ENCODE data around the gene FGD6.

The FGD6 gene

DNA sequence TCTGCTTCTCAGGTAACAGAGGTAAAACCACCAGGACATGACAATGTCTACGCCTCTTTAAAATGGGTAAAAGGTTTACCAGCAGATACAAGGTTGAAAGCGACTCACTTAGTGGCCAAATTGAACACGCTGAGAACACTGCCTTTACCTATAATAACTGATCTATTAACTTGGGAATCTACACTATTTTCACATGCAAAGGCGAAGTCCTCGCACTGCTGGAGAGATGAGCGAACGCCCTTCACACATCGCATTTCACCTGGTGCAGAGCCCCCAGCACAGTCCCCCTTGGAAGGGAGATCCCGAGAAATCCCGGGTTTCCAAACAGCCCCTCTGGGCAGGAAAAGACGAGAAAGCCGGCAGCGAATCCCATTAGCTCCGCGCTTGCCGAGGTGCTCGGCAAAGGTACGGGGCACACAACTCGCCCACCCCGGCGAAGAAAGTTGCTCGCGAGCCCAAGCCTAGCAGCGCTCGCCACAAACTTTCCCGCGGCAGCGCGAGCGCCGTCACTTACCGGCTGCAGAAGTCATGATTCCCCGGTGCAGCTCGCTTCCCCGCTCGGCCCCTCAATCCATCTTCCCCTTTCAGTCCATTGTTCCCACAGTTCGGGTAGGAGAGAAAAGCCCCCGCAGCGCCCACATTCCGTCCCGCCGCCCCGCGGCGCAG, 423 bp downstream of the FGD6 start:
- H3K36me3 ChIP-seq (ENCODE audit: control insufficient read depth, insufficient read depth, low read length, severe bottlenecking): no peaks in the 10 kb centered on the region
- DNase-seq (ENCODE audit: low read depth): no peak
- no peaks in the 10 kb centered on the region for H3K9me3 ChIP-seq (ENCODE audit: control insufficient read depth, low read length)
- H3K4me3 ChIP-seq (ENCODE audit: low read length): peak overlapping the region; percentile 100
- H3K27me3 ChIP-seq (replicated peaks; ENCODE audit: control insufficient read depth, insufficient read depth, low read length): no peaks in the 10 kb centered on the region
- H3K4me1 ChIP-seq (ENCODE audit: control insufficient read depth, insufficient read depth, low read length): peaks cover 22% of the 10 kb centered on the region
- H3K9ac ChIP-seq (ENCODE audit: low read length): peak overlapping the region; percentile 99

GRCh38 chr12:95215949-95216348, 1.3 kb downstream of the FGD6 start:
- Histone ChIP-seq H3K36me3 (ENCODE audit: control insufficient read depth, insufficient read depth, low read length, severe bottlenecking) (no peaks in the 10 kb centered on the region), H3K9me3 (ENCODE audit: control insufficient read depth, low read length) (no peaks in the 10 kb centered on the region), H3K4me3 (ENCODE audit: low read length) (peak overlapping the region; percentile 100), H3K27me3 (replicated peaks; ENCODE audit: control insufficient read depth, insufficient read depth, low read length) (no peaks in the 10 kb centered on the region), H3K4me1 (ENCODE audit: control insufficient read depth, insufficient read depth, low read length) (peaks cover 22% of the 10 kb centered on the region), H3K9ac (ENCODE audit: low read length) (peak overlapping the region; percentile 99)
- DNase-seq (ENCODE audit: low read depth): peak; percentile 86

GRCh38 chr12:95214466-95214865, 2.8 kb downstream of the FGD6 start:
- H3K27me3 ChIP-seq (replicated peaks; ENCODE audit: control insufficient read depth, insufficient read depth, low read length): no peaks in the 10 kb centered on the region
- H3K4me3 ChIP-seq (ENCODE audit: low read length): no peak overlapping the region
- H3K9me3 ChIP-seq (ENCODE audit: control insufficient read depth, low read length): no peaks in the 10 kb centered on the region
- peaks cover 20% of the 10 kb centered on the region for H3K4me1 ChIP-seq (ENCODE audit: control insufficient read depth, insufficient read depth, low read length)
- no peaks in the 10 kb centered on the region for H3K36me3 ChIP-seq (ENCODE audit: control insufficient read depth, insufficient read depth, low read length, severe bottlenecking)
- no peak for DNase-seq (ENCODE audit: low read depth)
- H3K9ac ChIP-seq (ENCODE audit: low read length): no peak overlapping the region

GRCh38 chr12:95213928-95214327, 3.3 kb downstream of the FGD6 start:
- no peak overlapping the region for H3K9ac ChIP-seq (ENCODE audit: low read length)

DNA sequence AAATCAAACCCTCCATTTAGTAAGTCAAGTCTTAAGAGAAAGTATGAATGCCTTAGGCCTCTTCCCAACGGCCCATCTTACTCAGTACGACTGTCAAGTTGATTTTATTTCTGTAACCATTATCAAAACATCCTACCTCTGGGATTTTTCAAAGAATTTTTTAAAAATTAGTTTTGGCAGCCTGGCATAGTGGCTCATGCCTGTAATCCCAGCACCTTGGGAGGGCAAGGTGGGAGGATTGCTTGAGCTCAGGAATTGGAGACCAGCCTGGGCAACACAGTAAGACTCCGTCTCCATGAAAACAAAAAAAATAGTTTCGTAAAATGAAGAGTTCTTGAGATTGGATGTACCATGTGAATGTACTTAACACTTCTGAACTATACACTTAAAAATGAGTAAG, 4.1 kb downstream of the FGD6 start:
- Histone ChIP-seq H3K36me3 (ENCODE audit: control insufficient read depth, insufficient read depth, low read length, severe bottlenecking) (no peaks in the 10 kb centered on the region), H3K4me1 (ENCODE audit: control insufficient read depth, insufficient read depth, low read length) (peaks cover 13% of the 10 kb centered on the region), H3K9me3 (ENCODE audit: control insufficient read depth, low read length) (no peaks in the 10 kb centered on the region), H3K27me3 (replicated peaks; ENCODE audit: control insufficient read depth, insufficient read depth, low read length) (no peaks in the 10 kb centered on the region), H3K9ac (ENCODE audit: low read length) (no peak overlapping the region), H3K4me3 (ENCODE audit: low read length) (no peak overlapping the region)
- no peak for DNase-seq (ENCODE audit: low read depth)

More at GRCh38 chr12:95213928-95214327, 3.3 kb downstream of the FGD6 start:
- Histone ChIP-seq H3K4me3 (ENCODE audit: low read length) (no peak overlapping the region), H3K4me1 (ENCODE audit: control insufficient read depth, insufficient read depth, low read length) (peaks cover 14% of the 10 kb centered on the region), H3K27me3 (replicated peaks; ENCODE audit: control insufficient read depth, insufficient read depth, low read length) (no peaks in the 10 kb centered on the region), H3K36me3 (ENCODE audit: control insufficient read depth, insufficient read depth, low read length, severe bottlenecking) (no peaks in the 10 kb centered on the region), H3K9me3 (ENCODE audit: control insufficient read depth, low read length) (no peaks in the 10 kb centered on the region)
- no peak for DNase-seq (ENCODE audit: low read depth)

- H3K9me3 ChIP-seq (ENCODE audit: control insufficient read depth, low read length): no peaks in the 10 kb centered on the region
- no peaks in the 10 kb centered on the region for H3K36me3 ChIP-seq (ENCODE audit: control insufficient read depth, insufficient read depth, low read length, severe bottlenecking)
- H3K4me3 ChIP-seq (ENCODE audit: low read length): no peak overlapping the region
- H3K9ac ChIP-seq (ENCODE audit: low read length): no peak overlapping the region
- no peak for DNase-seq (ENCODE audit: low read depth)
- H3K27me3 ChIP-seq (replicated peaks; ENCODE audit: control insufficient read depth, insufficient read depth, low read length): no peaks in the 10 kb centered on the region
- peaks cover 13% of the 10 kb centered on the region for H3K4me1 ChIP-seq (ENCODE audit: control insufficient read depth, insufficient read depth, low read length)
Observed at GRCh38 chr12:95212586-95212985, 4.7 kb downstream of the FGD6 start.

- H3K9ac ChIP-seq (ENCODE audit: low read length): no peak overlapping the region
- peaks cover 26% of the 10 kb centered on the region for H3K4me1 ChIP-seq (ENCODE audit: control insufficient read depth, insufficient read depth, low read length)
- no peak overlapping the region for H3K4me3 ChIP-seq (ENCODE audit: low read length)
- H3K27me3 ChIP-seq (replicated peaks; ENCODE audit: control insufficient read depth, insufficient read depth, low read length): no peaks in the 10 kb centered on the region
- no peaks in the 10 kb centered on the region for H3K36me3 ChIP-seq (ENCODE audit: control insufficient read depth, insufficient read depth, low read length, severe bottlenecking)
- no peak for DNase-seq (ENCODE audit: low read depth)
- H3K9me3 ChIP-seq (ENCODE audit: control insufficient read depth, low read length): no peaks in the 10 kb centered on the region
Observed at GRCh38 chr12:95208678-95209077, 8.6 kb downstream of the FGD6 start.

DNA sequence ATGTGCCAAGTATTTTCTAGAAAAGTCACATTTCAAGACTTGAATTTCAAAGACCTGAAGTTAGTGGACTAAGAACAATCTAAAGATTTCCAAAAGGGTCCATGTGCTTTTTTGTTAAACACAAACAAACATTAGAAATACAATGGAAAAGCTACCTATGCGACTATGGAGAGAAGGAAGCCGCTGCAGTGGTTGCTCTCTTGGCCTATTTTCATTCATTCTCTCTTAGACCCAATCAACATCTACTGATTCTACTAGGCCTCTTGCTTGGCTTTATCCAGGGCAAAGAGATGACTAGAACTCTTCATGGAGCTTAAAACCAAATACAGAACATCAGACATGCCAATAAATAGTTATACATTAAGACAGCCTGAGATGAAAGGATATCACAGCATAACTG, 9.9 kb downstream of the FGD6 start:
- no peaks in the 10 kb centered on the region for H3K36me3 ChIP-seq (ENCODE audit: control insufficient read depth, insufficient read depth, low read length, severe bottlenecking)
- no peak overlapping the region for H3K9ac ChIP-seq (ENCODE audit: low read length)
- no peaks in the 10 kb centered on the region for H3K27me3 ChIP-seq (replicated peaks; ENCODE audit: control insufficient read depth, insufficient read depth, low read length)
- DNase-seq (ENCODE audit: low read depth): no peak
- peaks cover 38% of the 10 kb centered on the region for H3K4me1 ChIP-seq (ENCODE audit: control insufficient read depth, insufficient read depth, low read length)
- no peaks in the 10 kb centered on the region for H3K9me3 ChIP-seq (ENCODE audit: control insufficient read depth, low read length)
- H3K4me3 ChIP-seq (ENCODE audit: low read length): no peak overlapping the region

DNA sequence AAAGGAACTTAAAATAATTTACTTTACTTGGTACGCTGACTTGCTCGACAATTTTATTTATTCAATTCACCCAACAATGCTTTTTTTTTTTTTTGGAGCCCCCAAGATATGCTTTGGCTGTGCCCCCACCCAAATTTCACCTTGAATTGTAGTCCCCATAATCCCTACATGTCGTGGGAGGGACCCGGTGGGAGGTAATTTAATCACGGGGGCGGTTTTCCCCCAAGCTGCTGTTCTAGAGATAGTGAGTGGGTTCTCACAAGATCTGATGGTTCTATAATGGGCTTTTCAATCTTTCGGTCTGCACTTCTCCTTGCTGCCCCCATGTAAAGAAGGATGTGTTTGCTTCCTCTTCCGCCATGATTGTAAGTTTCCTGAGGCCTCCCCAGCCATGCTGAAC, 10.4 kb downstream of the FGD6 start:
- no peaks in the 10 kb centered on the region for H3K36me3 ChIP-seq (ENCODE audit: control insufficient read depth, insufficient read depth, low read length, severe bottlenecking)
- H3K4me3 ChIP-seq (ENCODE audit: low read length): no peak overlapping the region
- H3K9me3 ChIP-seq (ENCODE audit: control insufficient read depth, low read length): no peaks in the 10 kb centered on the region
- no peaks in the 10 kb centered on the region for H3K27me3 ChIP-seq (replicated peaks; ENCODE audit: control insufficient read depth, insufficient read depth, low read length)
- no peak overlapping the region for H3K9ac ChIP-seq (ENCODE audit: low read length)
- DNase-seq (ENCODE audit: low read depth): no peak
- peaks cover 39% of the 10 kb centered on the region for H3K4me1 ChIP-seq (ENCODE audit: control insufficient read depth, insufficient read depth, low read length)

- DNase-seq (ENCODE audit: low read depth): peak; percentile 75
- H3K4me3 ChIP-seq (ENCODE audit: low read length): peak overlapping the region; percentile 58
- H3K36me3 ChIP-seq (ENCODE audit: control insufficient read depth, insufficient read depth, low read length, severe bottlenecking): no peaks in the 10 kb centered on the region
Observed at GRCh38 chr12:95205685-95206084, 11.6 kb downstream of the FGD6 start.

DNA sequence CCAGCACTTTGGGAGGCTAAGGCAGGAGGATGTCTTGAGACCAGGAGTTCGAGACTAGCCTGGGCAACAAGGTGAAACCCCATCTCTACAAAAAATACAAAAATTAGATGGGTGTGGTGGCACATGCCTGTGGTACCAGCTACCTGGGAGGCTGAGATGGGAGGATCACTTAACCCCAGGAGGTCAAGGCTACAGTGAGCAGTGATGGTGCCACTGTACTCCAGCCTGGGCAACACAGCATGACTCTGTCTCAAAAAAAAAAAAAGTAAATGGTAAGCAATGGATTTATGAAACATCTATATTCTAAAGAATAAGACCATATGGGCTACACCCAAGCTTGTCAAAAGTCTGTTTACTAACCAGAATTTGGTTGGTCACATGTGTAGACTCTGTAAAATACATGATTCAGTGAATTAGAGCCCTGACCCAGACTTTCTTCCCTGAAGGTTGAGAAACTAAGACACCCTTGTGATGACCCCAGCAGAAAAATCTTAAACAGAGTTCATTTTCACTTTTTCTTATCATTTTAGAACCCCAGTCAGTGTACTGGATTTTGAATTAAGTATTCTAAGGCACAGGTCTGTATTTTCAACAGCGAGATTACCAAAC, 12.1 kb downstream of the FGD6 start:
- Histone ChIP-seq H3K9ac (ENCODE audit: low read length) (peak overlapping the region; percentile 85), H3K4me1 (ENCODE audit: control insufficient read depth, insufficient read depth, low read length) (peaks cover 53% of the 10 kb centered on the region), H3K36me3 (ENCODE audit: control insufficient read depth, insufficient read depth, low read length, severe bottlenecking) (no peaks in the 10 kb centered on the region), H3K4me3 (ENCODE audit: low read length) (peak overlapping the region; percentile 58), H3K27me3 (replicated peaks; ENCODE audit: control insufficient read depth, insufficient read depth, low read length) (no peaks in the 10 kb centered on the region), H3K9me3 (ENCODE audit: control insufficient read depth, low read length) (no peaks in the 10 kb centered on the region)
- no peak for DNase-seq (ENCODE audit: low read depth)

More at GRCh38 chr12:95205685-95206084, 11.6 kb downstream of the FGD6 start:
- H3K9ac ChIP-seq (ENCODE audit: low read length): peak overlapping the region; percentile 85
- H3K27me3 ChIP-seq (replicated peaks; ENCODE audit: control insufficient read depth, insufficient read depth, low read length): no peaks in the 10 kb centered on the region
- no peaks in the 10 kb centered on the region for H3K9me3 ChIP-seq (ENCODE audit: control insufficient read depth, low read length)
- peaks cover 47% of the 10 kb centered on the region for H3K4me1 ChIP-seq (ENCODE audit: control insufficient read depth, insufficient read depth, low read length)
